BE2C (cell line): Measurements from ENCODE around the gene ADGRF1.

Experiments
- DNase-seq: peaks from one replicate; pipeline ENCODE4 v3.0.0-alpha.2; 2020
- H3K27me3 ChIP-seq: fragments of 250-450 bp; sonication (Bioruptor Pico); 2 replicates; pipeline ENCODE4 v1.5.1; 2020; ENCODE audit warnings: mild to moderate bottlenecking
- H3K36me3 ChIP-seq: fragments of 250-450 bp; sonication (Bioruptor Pico); 2 replicates; pipeline ENCODE4 v1.5.1; 2020; ENCODE audit warnings: mild to moderate bottlenecking
- H3K4me1 ChIP-seq: fragments of 250-450 bp; sonication (Bioruptor Pico); 2 replicates; pipeline ENCODE4 v1.5.1; 2020
- H3K4me3 ChIP-seq: 2 replicates; pipeline ENCODE4 v1.5.1; 2011; ENCODE audit warnings: low read depth, low read length
- H3K9me3 ChIP-seq: fragments of 250-450 bp; sonication (Bioruptor Pico); 2 replicates; pipeline ENCODE4 v1.5.1; 2020
- TF ChIP-seq, protein P1 (sequence below): IDR thresholded peaks from 2 replicates; pipeline ENCODE4 v1.5.1; 2012; ENCODE audit warnings: mild to moderate bottlenecking, low read depth, low read length

Gene ADGRF1

DNA sequence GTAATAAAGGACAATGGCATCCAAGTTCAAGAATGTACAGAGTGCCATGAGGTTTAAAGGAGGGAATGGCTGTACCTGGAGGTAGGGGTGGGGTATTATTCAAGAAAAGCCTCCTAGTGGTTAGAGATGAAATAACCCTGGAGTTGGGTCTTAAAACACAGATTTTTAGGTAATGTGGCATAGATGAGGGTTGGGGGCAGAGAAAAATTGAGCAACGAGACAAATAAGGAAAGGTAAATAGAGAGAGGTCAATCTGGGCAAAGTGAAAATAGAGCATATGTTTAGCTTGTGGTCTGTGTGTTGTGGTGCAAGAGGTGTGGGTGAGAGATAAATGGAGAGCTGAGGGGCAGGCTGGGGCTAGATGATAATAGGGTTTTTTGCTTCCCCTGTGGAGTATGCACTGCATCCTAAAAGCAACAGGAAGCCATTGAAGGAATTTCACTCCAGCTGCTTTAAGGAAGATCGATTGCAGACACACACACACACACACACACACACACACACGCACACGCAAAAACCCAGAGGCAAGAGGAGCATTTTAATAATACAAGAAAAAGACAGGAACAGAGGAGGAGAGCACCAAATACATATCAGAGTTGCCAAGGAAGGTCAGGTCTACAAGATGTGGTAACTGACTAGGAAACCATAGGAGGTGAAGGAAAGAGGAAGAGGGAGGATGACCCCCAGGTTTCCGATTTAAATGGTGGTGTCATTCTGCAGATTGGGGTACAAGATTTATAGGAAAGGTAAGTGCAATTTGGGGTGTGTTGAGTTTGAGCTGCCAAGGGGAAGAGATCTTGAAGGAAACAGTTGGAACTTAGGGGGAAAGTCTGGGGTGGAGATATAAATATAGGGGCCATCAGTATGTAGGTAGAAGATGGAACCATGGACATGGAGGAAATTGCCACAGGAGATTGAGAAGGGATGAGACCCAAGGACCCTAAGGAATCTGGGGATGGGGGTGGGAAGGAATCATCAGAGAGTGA, 31.3 kb upstream of the ADGRF1 start:
- TF ChIP-seq, protein P1, sequence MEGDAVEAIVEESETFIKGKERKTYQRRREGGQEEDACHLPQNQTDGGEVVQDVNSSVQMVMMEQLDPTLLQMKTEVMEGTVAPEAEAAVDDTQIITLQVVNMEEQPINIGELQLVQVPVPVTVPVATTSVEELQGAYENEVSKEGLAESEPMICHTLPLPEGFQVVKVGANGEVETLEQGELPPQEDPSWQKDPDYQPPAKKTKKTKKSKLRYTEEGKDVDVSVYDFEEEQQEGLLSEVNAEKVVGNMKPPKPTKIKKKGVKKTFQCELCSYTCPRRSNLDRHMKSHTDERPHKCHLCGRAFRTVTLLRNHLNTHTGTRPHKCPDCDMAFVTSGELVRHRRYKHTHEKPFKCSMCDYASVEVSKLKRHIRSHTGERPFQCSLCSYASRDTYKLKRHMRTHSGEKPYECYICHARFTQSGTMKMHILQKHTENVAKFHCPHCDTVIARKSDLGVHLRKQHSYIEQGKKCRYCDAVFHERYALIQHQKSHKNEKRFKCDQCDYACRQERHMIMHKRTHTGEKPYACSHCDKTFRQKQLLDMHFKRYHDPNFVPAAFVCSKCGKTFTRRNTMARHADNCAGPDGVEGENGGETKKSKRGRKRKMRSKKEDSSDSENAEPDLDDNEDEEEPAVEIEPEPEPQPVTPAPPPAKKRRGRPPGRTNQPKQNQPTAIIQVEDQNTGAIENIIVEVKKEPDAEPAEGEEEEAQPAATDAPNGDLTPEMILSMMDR, result peak; percentile 48
- no peak overlapping the region for H3K4me3 ChIP-seq
- peaks cover 16% of the 10 kb centered on the region for H3K4me1 ChIP-seq
- no peak for DNase-seq
- no peaks in the 10 kb centered on the region for H3K36me3 ChIP-seq
- no peaks in the 10 kb centered on the region for H3K9me3 ChIP-seq
- H3K27me3 ChIP-seq, result no peaks in the 10 kb centered on the region

DNA sequence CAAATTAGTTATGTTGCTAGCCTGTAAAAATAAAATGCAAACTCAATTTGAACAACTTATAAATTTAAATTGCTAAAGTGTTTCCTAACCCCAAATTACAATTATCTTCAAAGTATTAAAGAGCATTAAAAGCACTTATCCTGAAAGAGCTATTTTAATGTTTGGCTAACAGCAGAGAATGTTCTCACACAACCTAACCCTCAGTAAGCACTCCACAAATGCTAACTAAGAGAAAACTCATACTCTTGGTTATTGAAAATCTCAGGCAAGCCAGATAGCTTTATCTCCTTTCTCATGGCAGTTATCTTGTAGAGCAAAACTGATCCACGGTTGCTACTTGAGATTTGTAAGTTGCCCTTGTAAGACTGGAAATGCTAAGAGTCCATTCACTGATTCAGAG, 30.5 kb upstream of the ADGRF1 start:
- DNase-seq, result no peak
- TF ChIP-seq, protein P1, result no peak
- no peaks in the 10 kb centered on the region for H3K9me3 ChIP-seq
- H3K4me3 ChIP-seq, result no peak overlapping the region
- H3K36me3 ChIP-seq, result no peaks in the 10 kb centered on the region
- H3K27me3 ChIP-seq, result no peaks in the 10 kb centered on the region
- peaks cover 16% of the 10 kb centered on the region for H3K4me1 ChIP-seq

DNA sequence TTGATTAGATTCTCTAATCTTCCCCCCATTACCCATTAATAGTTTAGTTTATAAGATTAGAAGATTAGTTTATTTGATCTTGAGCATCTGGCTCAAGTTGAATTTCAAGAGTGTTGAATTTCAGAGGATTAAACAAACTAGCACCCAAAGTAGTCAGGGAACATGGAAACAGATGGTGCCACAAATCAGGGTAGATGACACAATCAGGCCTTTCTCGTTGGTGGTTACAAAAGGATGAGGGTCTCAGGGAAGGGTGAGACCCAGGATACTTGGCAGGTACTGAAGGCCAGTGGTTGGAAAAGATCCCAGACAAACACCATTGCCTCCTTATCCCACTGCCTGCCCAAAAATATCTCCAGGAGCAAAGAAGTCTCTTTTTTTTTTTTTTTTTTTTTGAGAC, 29.5 kb upstream of the ADGRF1 start:
- Histone ChIP-seq H3K36me3 (no peaks in the 10 kb centered on the region), H3K4me1 (peaks cover 13% of the 10 kb centered on the region), H3K9me3 (no peaks in the 10 kb centered on the region), H3K4me3 (no peak overlapping the region), H3K27me3 (no peaks in the 10 kb centered on the region)
- TF ChIP-seq, protein P1, result no peak
- no peak for DNase-seq

DNA sequence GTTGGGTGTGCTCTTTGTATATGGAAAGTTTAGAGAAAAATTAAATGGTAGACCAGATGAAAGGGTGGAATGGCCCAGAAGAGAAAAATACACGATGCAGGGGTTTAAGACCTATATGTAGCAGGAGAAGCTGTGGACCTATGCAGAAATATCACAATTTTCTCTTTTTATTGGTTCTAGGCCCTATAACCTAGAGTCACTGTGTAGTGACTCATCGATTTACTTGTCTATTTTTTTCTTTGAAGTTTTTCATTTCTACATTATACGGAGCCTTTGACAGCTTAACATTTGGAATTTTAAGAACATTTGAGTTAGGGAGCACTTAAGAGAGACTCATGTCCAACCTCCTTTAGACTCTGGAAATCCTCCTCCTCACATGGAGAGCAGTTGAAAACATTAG, 28.3 kb upstream of the ADGRF1 start:
- H3K4me3 ChIP-seq, result no peak overlapping the region
- TF ChIP-seq, protein P1, result no peak
- no peaks in the 10 kb centered on the region for H3K27me3 ChIP-seq
- DNase-seq, result no peak
- H3K4me1 ChIP-seq, result peaks cover 2% of the 10 kb centered on the region
- H3K9me3 ChIP-seq, result no peaks in the 10 kb centered on the region
- no peaks in the 10 kb centered on the region for H3K36me3 ChIP-seq

DNA sequence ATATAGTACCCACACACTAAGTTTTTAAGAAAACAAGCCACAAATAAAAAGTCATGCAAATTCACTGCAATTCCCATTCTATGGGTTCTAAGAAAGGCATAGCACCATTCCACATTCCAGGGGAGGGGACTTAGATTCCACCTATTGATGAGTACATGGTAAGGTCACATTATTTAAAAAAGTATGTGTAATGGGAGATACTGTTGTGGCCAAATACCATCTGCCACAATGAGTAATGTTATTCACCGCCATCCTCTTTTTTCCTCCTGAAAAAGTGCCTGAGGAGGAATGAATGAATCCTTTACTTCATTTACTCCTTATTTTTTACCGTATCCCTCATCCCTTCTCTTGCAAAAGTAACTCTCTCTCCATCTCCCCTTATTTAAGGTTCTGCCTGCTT, 27.0 kb upstream of the ADGRF1 start:
- Histone ChIP-seq H3K4me3 (no peak overlapping the region), H3K9me3 (no peaks in the 10 kb centered on the region), H3K4me1 (no peaks in the 10 kb centered on the region), H3K27me3 (no peaks in the 10 kb centered on the region), H3K36me3 (no peaks in the 10 kb centered on the region)
- DNase-seq, result no peak
- TF ChIP-seq, protein P1, result no peak

DNA sequence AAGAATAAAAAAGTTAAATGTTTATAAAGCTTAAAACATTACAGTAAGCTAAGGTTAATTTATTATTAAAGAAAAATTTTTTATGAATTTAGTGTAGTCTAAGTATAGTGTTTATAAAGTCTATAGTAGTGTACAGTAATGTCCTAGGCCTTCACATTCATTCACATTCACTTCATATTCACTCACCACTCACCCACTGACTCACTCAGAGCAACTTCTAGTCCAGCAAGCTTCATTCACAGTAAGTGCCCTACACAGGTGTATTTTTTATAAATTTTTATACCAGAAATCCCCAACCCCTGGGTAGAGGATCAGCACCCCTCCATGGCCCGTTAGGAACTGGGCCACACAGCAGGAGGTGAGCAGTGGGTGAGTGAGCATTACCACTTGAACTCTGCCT, 24.3 kb upstream of the ADGRF1 start:
- TF ChIP-seq, protein P1, result no peak
- no peaks in the 10 kb centered on the region for H3K27me3 ChIP-seq
- no peak for DNase-seq
- no peaks in the 10 kb centered on the region for H3K9me3 ChIP-seq
- no peak overlapping the region for H3K4me3 ChIP-seq
- H3K36me3 ChIP-seq, result no peaks in the 10 kb centered on the region
- H3K4me1 ChIP-seq, result no peaks in the 10 kb centered on the region
